Glutamatergic neuron (in vitro differentiated cells): Measurements from ENCODE around the gene MSH2. TPM values are rescaled to one million over a fixed set of nuclear protein-coding genes. Genes with fewer than 3 reads are reported as not detected.
"Not testable (repeated sequence)": the region's sequence is repeated elsewhere in the genome, so short reads cannot be mapped to it uniquely, and the experiment has no call there.

Experiments used
- DNase-seq: peaks from one replicate; pipeline ENCODE4 v3.0.0; 2022
- H3K27ac Mint-ChIP-seq: one replicate; pipeline ENCODE4 v1.8.0; 2020; ENCODE audit warnings: mild to moderate bottlenecking, mixed read lengths, inconsistent platforms; ENCODE audit not compliant: unreplicated experiment
- H3K27me3 Mint-ChIP-seq: one replicate; pipeline ENCODE4 v1.8.0; 2020; ENCODE audit warnings: mild to moderate bottlenecking, moderate library complexity, mixed read lengths, inconsistent platforms; ENCODE audit not compliant: unreplicated experiment
- H3K36me3 Mint-ChIP-seq: one replicate; pipeline ENCODE4 v1.8.0; 2020; ENCODE audit warnings: mild to moderate bottlenecking, mixed read lengths, inconsistent platforms; ENCODE audit not compliant: unreplicated experiment
- H3K4me1 Mint-ChIP-seq: one replicate; pipeline ENCODE4 v1.8.0; 2020; ENCODE audit warnings: mild to moderate bottlenecking, low read depth, mixed read lengths, inconsistent platforms; ENCODE audit not compliant: unreplicated experiment
- H3K4me3 Mint-ChIP-seq: one replicate; pipeline ENCODE4 v1.8.0; 2020; ENCODE audit warnings: mild to moderate bottlenecking, mixed read lengths, inconsistent platforms; ENCODE audit not compliant: unreplicated experiment
- H3K9me3 Mint-ChIP-seq: one replicate; pipeline ENCODE4 v1.8.0; 2020; ENCODE audit warnings: mild to moderate bottlenecking, moderate library complexity, mixed read lengths, inconsistent platforms; ENCODE audit not compliant: unreplicated experiment
- total RNA-seq: library from RNA; stranded (reverse); fragmentation: NEBNext Ultra II Directional; extraction: Animal tissue kit (Norgen Biotek cat#: 25700); gene quantifications from one replicate; pipeline ENCODE4 v1.2.1, GENCODE V29; 2021; ENCODE audit not compliant: unreplicated experiment
- TF ChIP-seq, protein P1 (sequence below): fragments of 200-600 bp; sonication (generic); IDR thresholded peaks from one replicate; pipeline ENCODE4 v1.5.0; 2021; ENCODE audit not compliant: partially characterized antibody, unreplicated experiment

Gene MSH2
- total RNA-seq, 1 donor from 2014 or later = 27.9 TPM

DNA sequence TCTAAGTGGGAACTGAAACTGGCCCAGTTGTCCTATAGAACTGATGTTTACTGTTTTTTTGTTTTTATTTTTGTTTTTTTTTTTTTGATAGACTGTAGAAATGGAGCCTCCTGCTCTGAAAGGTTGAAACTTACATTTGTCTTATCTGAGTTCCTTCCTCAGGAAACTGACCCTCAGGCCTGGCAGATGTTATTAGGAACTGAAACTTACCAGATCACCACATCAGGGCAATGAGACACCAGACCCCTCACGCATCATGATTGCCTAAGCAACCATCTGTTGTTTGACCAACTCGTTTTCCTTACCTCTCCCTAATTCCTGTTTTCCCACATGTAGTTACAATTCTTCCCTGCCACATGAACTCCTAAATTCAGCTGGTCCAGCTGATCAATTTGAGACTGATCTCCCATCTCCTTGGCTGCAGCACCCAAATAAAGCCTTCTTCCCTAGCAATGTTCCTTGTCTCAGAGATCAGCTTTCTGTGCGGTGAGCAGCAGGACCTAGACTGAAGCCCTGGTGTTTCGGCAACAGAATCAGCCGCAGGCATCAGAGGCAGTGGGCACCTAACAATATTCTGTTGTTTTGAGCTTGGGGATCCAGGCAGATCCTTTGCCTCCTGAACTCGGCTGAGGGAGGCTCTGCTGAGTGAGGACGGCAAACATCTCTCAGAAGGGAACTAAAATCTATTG, 96.8 kb downstream of the MSH2 start:
- no peak overlapping the region for H3K4me3 Mint-ChIP-seq
- H3K4me1 Mint-ChIP-seq = no peaks in the 10 kb centered on the region
- peaks cover 12% of the 10 kb centered on the region for H3K9me3 Mint-ChIP-seq
- H3K36me3 Mint-ChIP-seq = peaks cover 13% of the 10 kb centered on the region
- peaks cover 6% of the 10 kb centered on the region for H3K27me3 Mint-ChIP-seq
- no peak overlapping the region for H3K27ac Mint-ChIP-seq
- TF ChIP-seq, protein P1, sequence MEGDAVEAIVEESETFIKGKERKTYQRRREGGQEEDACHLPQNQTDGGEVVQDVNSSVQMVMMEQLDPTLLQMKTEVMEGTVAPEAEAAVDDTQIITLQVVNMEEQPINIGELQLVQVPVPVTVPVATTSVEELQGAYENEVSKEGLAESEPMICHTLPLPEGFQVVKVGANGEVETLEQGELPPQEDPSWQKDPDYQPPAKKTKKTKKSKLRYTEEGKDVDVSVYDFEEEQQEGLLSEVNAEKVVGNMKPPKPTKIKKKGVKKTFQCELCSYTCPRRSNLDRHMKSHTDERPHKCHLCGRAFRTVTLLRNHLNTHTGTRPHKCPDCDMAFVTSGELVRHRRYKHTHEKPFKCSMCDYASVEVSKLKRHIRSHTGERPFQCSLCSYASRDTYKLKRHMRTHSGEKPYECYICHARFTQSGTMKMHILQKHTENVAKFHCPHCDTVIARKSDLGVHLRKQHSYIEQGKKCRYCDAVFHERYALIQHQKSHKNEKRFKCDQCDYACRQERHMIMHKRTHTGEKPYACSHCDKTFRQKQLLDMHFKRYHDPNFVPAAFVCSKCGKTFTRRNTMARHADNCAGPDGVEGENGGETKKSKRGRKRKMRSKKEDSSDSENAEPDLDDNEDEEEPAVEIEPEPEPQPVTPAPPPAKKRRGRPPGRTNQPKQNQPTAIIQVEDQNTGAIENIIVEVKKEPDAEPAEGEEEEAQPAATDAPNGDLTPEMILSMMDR = no peak
- no peak for DNase-seq

DNA sequence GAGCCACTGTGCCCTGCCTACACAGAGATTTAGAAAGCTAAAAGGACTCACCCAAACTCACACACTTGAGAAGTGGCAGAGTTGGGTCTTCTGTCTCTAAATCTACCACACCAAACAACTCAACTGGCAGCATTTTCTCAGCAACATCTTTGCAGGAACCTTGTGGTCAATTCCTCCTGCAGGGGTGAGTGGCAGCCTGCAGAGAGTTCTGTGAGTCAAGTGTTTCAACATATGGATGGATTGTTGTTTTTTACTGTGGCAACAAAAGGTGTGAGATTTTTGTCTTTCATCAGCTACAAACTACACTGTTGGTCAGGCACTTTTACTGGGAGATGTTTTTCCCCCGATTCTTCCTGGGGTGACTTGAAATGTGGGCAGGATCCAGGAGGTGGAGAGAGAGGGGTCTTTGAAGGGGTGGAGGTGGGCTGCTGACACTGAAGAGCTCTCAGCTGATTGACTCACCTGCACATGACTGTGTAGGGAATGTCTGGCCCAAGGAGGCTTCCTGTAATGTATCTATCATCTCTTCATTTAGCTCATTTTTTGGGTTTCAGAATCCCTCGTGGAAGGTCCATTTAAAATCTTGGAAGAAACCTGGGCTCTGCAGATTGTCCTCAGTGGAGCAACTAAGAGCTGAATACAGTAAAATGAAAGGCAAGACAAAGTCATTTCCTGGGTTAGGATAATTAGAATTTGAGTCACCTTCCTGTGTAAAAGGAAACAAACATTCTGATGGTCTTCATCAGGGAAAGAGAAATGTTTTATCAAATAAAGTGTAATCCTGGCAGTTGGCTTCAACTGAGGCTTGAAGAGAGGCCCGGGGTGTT, 98.6 kb downstream of the MSH2 start:
- H3K9me3 Mint-ChIP-seq = peaks cover 14% of the 10 kb centered on the region
- TF ChIP-seq, protein P1 = no peak
- peaks cover 6% of the 10 kb centered on the region for H3K27me3 Mint-ChIP-seq
- H3K4me1 Mint-ChIP-seq = no peaks in the 10 kb centered on the region
- no peak overlapping the region for H3K27ac Mint-ChIP-seq
- no peak for DNase-seq
- peaks cover 19% of the 10 kb centered on the region for H3K36me3 Mint-ChIP-seq
- no peak overlapping the region for H3K4me3 Mint-ChIP-seq

GRCh38 chr2:47502498-47502897, 99.5 kb downstream of the MSH2 start:
- not testable (repeated sequence) for DNase-seq, H3K4me3 Mint-ChIP-seq, H3K4me1 Mint-ChIP-seq, H3K27me3 Mint-ChIP-seq, H3K27ac Mint-ChIP-seq
- Mint-ChIP-seq H3K36me3 (peaks cover 19% of the 10 kb centered on the region), H3K9me3 (peaks cover 14% of the 10 kb centered on the region)

DNA sequence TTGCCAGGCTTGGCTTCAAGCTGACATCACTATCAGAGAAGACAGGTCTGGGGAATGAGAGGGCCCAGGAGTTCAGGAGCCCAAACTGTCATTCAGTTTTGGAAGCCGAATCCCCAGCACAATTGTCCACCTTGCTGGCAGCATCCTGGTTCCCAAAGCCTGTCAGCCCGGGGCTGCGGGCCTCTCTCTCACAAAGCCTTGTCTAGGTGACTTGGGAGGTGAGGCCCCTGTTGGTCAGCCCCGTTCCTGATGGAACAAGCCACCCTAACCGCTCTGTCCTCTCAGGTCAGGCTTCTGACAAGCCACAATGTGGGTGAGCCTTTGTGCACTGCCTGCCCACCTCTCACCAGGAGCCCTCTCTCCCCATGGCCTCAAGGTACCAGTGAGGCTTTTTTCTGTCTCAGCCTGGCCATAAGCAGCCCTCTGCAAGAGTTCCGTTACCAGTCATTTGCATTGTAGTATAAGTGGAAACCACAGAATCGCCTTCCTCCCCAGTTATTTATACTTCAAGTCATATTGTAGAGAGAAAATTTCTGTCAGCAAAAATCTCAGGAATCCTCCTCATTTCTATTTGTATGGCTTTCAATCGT, 100.6 kb downstream of the MSH2 start:
- peaks cover 19% of the 10 kb centered on the region for H3K36me3 Mint-ChIP-seq
- peaks cover 14% of the 10 kb centered on the region for H3K9me3 Mint-ChIP-seq
- H3K4me1 Mint-ChIP-seq = no peaks in the 10 kb centered on the region
- DNase-seq = no peak
- H3K4me3 Mint-ChIP-seq = no peak overlapping the region
- no peak overlapping the region for H3K27ac Mint-ChIP-seq
- TF ChIP-seq, protein P1 = no peak
- peaks cover 6% of the 10 kb centered on the region for H3K27me3 Mint-ChIP-seq

- no peaks in the 10 kb centered on the region for H3K4me1 Mint-ChIP-seq
- peaks cover 7% of the 10 kb centered on the region for H3K27me3 Mint-ChIP-seq
- H3K4me3 Mint-ChIP-seq = no peak overlapping the region
- H3K9me3 Mint-ChIP-seq = peaks cover 16% of the 10 kb centered on the region
- TF ChIP-seq, protein P1 = no peak
- H3K27ac Mint-ChIP-seq = no peak overlapping the region
- no peak for DNase-seq
- H3K36me3 Mint-ChIP-seq = peaks cover 19% of the 10 kb centered on the region
Observed at GRCh38 chr2:47504174-47504810, 101.3 kb downstream of the MSH2 start.
